Keratinocyte (primary cell): ENCODE measurements around the gene LIMS3.
"Not testable (repeated sequence)": the region's sequence is repeated elsewhere in the genome, so short reads cannot be mapped to it uniquely, and the experiment has no call there.

Source experiments
- CTCF ChIP-seq, 3 experiments: IDR thresholded peaks in 1 of 3; conservative IDR thresholded peaks in 1 of 3; optimal IDR thresholded peaks in 1 of 3; 2 replicates in 2 of 3; 3 replicates in 1 of 3; pipeline versions ENCODE3 to v1.5.1; 2011; ENCODE audit warnings: low read length in 3 of 3, mild to moderate bottlenecking in 3 of 3, moderate library complexity in 2 of 3, control low read depth in 1 of 3, inconsistent platforms in 1 of 3; ENCODE audit not compliant: insufficient read depth in 2 of 3; ENCODE audit errors: extremely low read depth in 1 of 3
- EZH2 ChIP-seq: IDR thresholded peaks from one replicate; pipeline ENCODE4 v1.6.1; 2012; ENCODE audit warnings: inconsistent platforms, mild to moderate bottlenecking, low read length, moderate library complexity

- TF ChIP-seq CTCF (optimal IDR thresholded peaks at IDR 0.05 in 1 of 3, IDR thresholded peaks at IDR 0.05 in 1 of 3, conservative IDR thresholded peaks at IDR 0.05 in 1 of 3; ENCODE audit: extremely low read depth in 1 of 3, insufficient read depth in 2 of 3, low read length in 3 of 3); EZH2: not testable (repeated sequence)
These were observed 29.3 kb downstream of the LIMS3 start for GRCh38 chr2:109927803-109928202.
